Karpas-422 (cell line): Measurements from ENCODE around the gene POLQ. TPM values are rescaled to one million over a fixed set of nuclear protein-coding genes. Genes with fewer than 3 reads are reported as not detected.

ENCODE experiments used
- DNase-seq: peaks from one replicate; pipeline ENCODE4 v3.0.0-alpha.2; 2015
- H2AFZ ChIP-seq: fragments of 200-600 bp; sonication (generic); 2 replicates; pipeline ENCODE4 v1.6.1; 2014; ENCODE audit warnings: antibody characterized with exemption, low read length, mixed read lengths
- H3K27ac ChIP-seq: fragments of 200-600 bp; sonication (generic); 2 replicates; pipeline ENCODE4 v1.5.1; 2014; ENCODE audit warnings: mild to moderate bottlenecking, low read length, moderate library complexity
- H3K27me3 ChIP-seq: fragments of 200-600 bp; sonication (generic); 2 replicates; pipeline ENCODE4 v1.6.1; 2014; ENCODE audit warnings: low read length, mixed read lengths
- H3K36me3 ChIP-seq: fragments of 200-600 bp; sonication (generic); 2 replicates; pipeline ENCODE4 v1.6.1; 2014; ENCODE audit warnings: low read length, mixed read lengths; ENCODE audit not compliant: insufficient read depth
- H3K4me1 ChIP-seq: fragments of 200-600 bp; sonication (generic); 2 replicates; pipeline ENCODE4 v1.6.1; 2014; ENCODE audit warnings: mild to moderate bottlenecking, low read length, mixed read lengths
- H3K4me2 ChIP-seq: fragments of 200-600 bp; sonication (generic); 2 replicates; pipeline ENCODE4 v1.6.1; 2014; ENCODE audit warnings: low read length, low read depth, mild to moderate bottlenecking; ENCODE audit not compliant: poor library complexity, severe bottlenecking
- H3K4me3 ChIP-seq: fragments of 200-600 bp; sonication (generic); 2 replicates; pipeline ENCODE4 v1.5.1; 2014; ENCODE audit warnings: mild to moderate bottlenecking, antibody characterized with exemption, low read length, mixed read lengths
- H3K79me2 ChIP-seq: fragments of 200-600 bp; sonication (generic); 2 replicates; pipeline ENCODE4 v1.6.1; 2014; ENCODE audit warnings: mild to moderate bottlenecking, low read length, mixed read lengths
- H3K9ac ChIP-seq: fragments of 200-600 bp; sonication (generic); 2 replicates; pipeline ENCODE4 v1.6.0; 2014; ENCODE audit warnings: low read length
- H3K9me2 ChIP-seq: fragments of 200-600 bp; sonication (generic), shearing (Covaris generic); replicated peaks from 2 replicates; pipeline ENCODE4 v1.6.0; 2014; ENCODE audit warnings: mild to moderate bottlenecking, low read length, moderate library complexity; ENCODE audit not compliant: insufficient read depth
- H3K9me3 ChIP-seq: fragments of 300-700, 200-600 bp; sonication (generic); 2 replicates; pipeline ENCODE4 v1.6.1; 2014; ENCODE audit warnings: low read length, mixed read lengths
- H4K20me1 ChIP-seq: fragments of 200-600 bp; sonication (generic); 2 replicates; pipeline ENCODE4 v1.6.1; 2014; ENCODE audit warnings: mild to moderate bottlenecking, antibody characterized with exemption, low read length, low read depth; ENCODE audit not compliant: insufficient read depth
- total RNA-seq: library from RNA; depleted of rRNA; stranded (reverse); fragments of >200 nt; shearing (Covaris generic); gene quantifications from 2 replicates; pipeline ENCODE4 v1.2.3, GENCODE V29; 2014; ENCODE audit warnings: low replicate concordance

The POLQ gene
- total RNA-seq, 1 experiment from 2014 or later: 9.5 TPM

DNA sequence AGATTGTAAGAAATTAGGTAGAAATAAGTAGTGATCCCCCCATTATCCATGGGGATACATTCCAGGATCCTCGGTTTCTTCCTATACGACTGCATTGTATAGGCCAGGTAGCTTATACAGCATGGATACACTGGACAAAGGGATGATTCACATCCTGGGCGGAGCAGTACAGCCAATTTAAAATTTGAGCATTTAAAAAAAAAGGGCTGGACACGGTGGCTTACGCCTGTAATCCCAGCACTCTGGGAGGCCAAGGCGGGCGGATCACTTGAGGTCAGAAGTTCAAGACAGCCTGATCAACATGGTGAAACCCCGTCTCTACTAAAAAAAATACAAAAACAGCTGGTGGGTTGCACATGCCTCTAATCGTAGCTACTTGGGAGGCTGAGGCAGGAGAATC lies 21.0 kb upstream of the POLQ start:
- Histone ChIP-seq H3K27ac (no peak overlapping the region), H4K20me1 (no peaks in the 10 kb centered on the region), H3K4me3 (no peak overlapping the region), H3K9ac (no peak overlapping the region), H3K9me2 (no peaks in the 10 kb centered on the region), H3K9me3 (no peaks in the 10 kb centered on the region), H3K79me2 (no peaks in the 10 kb centered on the region), H2AFZ (no peak overlapping the region), H3K4me1 (no peaks in the 10 kb centered on the region), H3K36me3 (no peaks in the 10 kb centered on the region), H3K27me3 (no peaks in the 10 kb centered on the region), H3K4me2 (no peak overlapping the region)
- no peak for DNase-seq

DNA sequence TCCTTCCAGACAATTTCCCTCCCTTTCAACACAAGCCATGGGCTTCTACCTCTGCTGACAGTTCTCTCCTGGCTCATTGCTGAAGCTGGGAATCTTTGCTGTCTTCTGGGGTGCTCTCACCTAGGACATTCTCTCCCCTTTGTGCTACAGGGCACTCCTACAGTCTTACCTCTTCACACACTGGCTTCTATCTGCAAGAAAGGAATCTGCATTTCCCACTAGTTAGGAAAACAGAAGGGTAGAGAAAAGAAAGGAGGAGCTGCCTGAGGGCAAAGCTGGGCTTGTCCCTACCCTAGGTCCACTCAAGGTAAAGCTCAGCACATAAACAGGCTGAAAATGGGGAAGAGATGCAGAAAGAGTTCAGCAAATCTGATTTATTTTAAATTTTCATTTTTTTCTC lies 16.4 kb upstream of the POLQ start:
- Histone ChIP-seq H3K4me1 (no peaks in the 10 kb centered on the region), H3K27me3 (no peaks in the 10 kb centered on the region), H4K20me1 (no peaks in the 10 kb centered on the region), H3K9me3 (no peaks in the 10 kb centered on the region), H3K9me2 (no peaks in the 10 kb centered on the region), H3K27ac (no peak overlapping the region), H3K4me3 (no peak overlapping the region), H2AFZ (no peak overlapping the region), H3K4me2 (no peak overlapping the region), H3K9ac (no peak overlapping the region), H3K36me3 (no peaks in the 10 kb centered on the region), H3K79me2 (no peaks in the 10 kb centered on the region)
- DNase-seq: no peak

DNA sequence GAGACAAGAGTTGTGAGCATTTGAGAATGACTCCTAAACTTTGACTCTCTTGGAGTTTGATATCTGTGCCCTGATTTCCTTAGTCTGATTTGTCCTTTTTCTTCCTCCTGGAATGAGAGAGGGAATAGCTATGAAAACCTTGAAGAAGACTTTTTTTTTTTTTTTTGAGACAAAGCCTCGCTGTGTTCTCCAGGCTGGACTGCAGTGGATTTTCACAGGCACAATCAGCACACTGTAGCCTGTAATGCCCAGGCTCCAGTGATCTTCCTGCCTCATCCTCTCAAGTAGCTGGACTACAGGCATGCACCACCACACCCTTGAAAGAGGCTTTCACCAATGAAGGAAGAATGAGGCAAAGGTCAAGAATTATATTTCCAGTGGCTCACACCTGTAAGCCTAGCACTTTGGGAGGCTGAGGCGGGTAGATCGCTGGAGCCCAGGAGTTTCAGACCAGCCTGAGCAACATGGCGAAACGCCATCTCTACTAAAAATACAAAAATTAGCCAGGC lies 11.7 kb upstream of the POLQ start:
- no peaks in the 10 kb centered on the region for H3K9me2 ChIP-seq
- no peak overlapping the region for H3K27ac ChIP-seq
- no peaks in the 10 kb centered on the region for H3K79me2 ChIP-seq
- H3K27me3 ChIP-seq: no peaks in the 10 kb centered on the region
- H3K4me2 ChIP-seq: no peak overlapping the region
- no peak for DNase-seq
- H3K4me3 ChIP-seq: no peak overlapping the region
- H3K9me3 ChIP-seq: no peaks in the 10 kb centered on the region
- no peaks in the 10 kb centered on the region for H4K20me1 ChIP-seq
- no peaks in the 10 kb centered on the region for H3K36me3 ChIP-seq
- H3K9ac ChIP-seq: no peak overlapping the region
- H3K4me1 ChIP-seq: no peaks in the 10 kb centered on the region
- H2AFZ ChIP-seq: no peak overlapping the region

DNA sequence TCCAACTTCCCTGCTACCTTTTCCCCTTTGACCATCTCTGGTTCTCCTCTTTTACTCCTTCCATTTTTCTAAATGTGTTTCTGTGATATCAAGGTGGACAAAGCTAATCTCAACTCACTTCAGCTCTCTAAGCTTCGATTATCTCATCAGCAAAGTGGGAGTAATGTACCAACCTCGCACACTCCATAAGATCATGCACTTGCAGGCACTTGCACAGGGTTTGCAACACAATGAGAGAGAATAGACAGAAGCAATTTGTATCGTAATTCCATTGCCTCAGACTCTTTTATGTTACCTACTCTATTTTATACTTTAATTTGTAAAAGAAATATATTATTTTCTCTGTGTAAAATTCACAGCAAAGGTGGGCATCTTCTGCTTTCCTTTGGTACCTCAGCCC lies 7.0 kb upstream of the POLQ start:
- Histone ChIP-seq H3K4me3 (no peak overlapping the region), H4K20me1 (no peaks in the 10 kb centered on the region), H3K79me2 (no peaks in the 10 kb centered on the region), H3K4me1 (0 out of 2 replicates have a peak, but pooled peaks cover 2% of the 10 kb centered on the region), H3K9me2 (no peaks in the 10 kb centered on the region), H3K36me3 (no peaks in the 10 kb centered on the region), H3K9me3 (no peaks in the 10 kb centered on the region), H2AFZ (peak overlapping the region; percentile 57; the same call in 1 of the 2 replicates), H3K4me2 (no peak overlapping the region), H3K27me3 (no peaks in the 10 kb centered on the region), H3K27ac (no peak overlapping the region), H3K9ac (no peak overlapping the region)
- DNase-seq: no peak

DNA sequence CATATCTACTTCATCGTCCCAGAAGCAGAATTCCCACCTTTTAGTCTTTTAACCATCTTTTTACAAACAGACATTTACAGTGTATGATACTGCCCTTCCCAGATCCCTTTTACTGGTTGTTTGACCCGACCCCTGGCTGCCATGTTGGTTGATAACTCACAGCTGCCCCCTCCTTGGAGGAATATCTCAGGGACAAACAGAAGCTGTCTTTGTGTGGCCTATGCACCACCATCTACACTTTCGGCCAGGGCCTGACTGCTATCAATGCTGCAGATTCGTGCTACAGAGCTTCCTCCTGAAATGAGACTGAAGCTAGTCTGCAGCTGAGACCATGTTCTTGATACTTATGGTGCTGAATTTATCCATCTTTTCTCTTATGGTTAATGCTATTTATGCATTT lies 6.6 kb upstream of the POLQ start:
- Histone ChIP-seq H3K4me3 (no peak overlapping the region), H3K4me2 (no peak overlapping the region), H3K36me3 (no peaks in the 10 kb centered on the region), H3K79me2 (no peaks in the 10 kb centered on the region), H3K9me2 (no peaks in the 10 kb centered on the region), H3K9ac (no peak overlapping the region), H3K9me3 (no peaks in the 10 kb centered on the region), H3K27ac (no peak overlapping the region), H3K27me3 (no peaks in the 10 kb centered on the region), H2AFZ (peak overlapping the region; percentile 57; the same call in 1 of the 2 replicates), H4K20me1 (no peaks in the 10 kb centered on the region), H3K4me1 (0 out of 2 replicates have a peak, but pooled peaks cover 2% of the 10 kb centered on the region)
- no peak for DNase-seq

DNA sequence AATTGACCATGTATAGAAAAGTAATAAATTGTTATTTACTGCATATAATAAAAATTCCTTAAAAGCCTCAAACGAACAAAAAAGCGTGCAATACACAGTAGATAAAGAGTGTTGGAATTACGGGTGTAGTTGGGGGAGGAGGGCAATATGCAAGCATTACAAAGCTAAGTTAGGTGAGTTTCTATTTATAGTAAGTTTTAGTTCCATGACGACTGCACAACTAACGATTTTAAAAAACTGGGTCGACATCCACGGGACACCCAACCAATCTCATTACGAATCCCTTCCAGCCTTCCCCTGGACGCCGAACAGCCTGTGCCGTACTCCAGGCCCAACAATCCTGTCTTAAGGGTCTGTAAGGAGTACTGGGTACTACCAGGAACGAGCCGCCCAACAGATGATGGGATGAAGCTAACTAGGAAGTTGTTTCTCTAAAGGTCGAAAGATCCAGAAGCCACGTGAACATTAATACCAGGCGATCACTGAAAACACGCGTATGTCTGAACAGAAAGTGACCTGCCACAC lies 677 bp downstream of the POLQ start:
- H3K9ac ChIP-seq: peak overlapping the region; percentile 79
- H3K79me2 ChIP-seq: peaks cover 48% of the 10 kb centered on the region
- no peaks in the 10 kb centered on the region for H3K9me2 ChIP-seq
- H2AFZ ChIP-seq: no peak overlapping the region
- H3K27ac ChIP-seq: peak overlapping the region; percentile 2; the same call in 1 of the 2 replicates
- DNase-seq: peak; percentile 64
- H3K9me3 ChIP-seq: no peaks in the 10 kb centered on the region
- H3K4me3 ChIP-seq: peak overlapping the region; percentile 75
- no peaks in the 10 kb centered on the region for H3K27me3 ChIP-seq
- peaks cover 16% of the 10 kb centered on the region for H3K4me1 ChIP-seq
- peak overlapping the region; percentile 95 for H3K4me2 ChIP-seq
- H4K20me1 ChIP-seq: no peaks in the 10 kb centered on the region
- H3K36me3 ChIP-seq: peaks cover 14% of the 10 kb centered on the region; the same call in 1 of the 2 replicates

DNA sequence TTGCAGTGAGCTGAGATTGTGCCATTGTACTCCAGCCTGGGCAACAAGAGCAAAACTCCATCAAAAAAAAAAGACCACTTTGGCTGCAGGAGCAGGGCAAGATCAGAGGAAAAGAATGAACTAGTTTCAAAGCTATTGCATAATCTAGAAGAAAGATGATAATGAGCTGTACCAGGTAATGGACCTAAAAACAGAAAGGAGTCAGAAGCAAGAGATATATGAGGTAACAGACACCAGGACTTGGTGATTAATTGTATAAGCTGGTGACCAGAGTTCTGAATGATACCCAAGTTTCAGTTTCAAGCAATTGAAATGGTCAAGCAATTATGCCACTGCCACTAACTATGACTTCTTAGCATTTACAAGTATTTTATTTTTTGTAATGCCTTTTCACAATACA lies 2.9 kb downstream of the POLQ start:
- peaks cover 16% of the 10 kb centered on the region for H3K4me1 ChIP-seq
- no peak overlapping the region for H3K4me3 ChIP-seq
- DNase-seq: no peak
- no peaks in the 10 kb centered on the region for H3K9me2 ChIP-seq
- no peak overlapping the region for H3K4me2 ChIP-seq
- H4K20me1 ChIP-seq: no peaks in the 10 kb centered on the region
- H3K79me2 ChIP-seq: peaks cover 67% of the 10 kb centered on the region
- H3K36me3 ChIP-seq: peaks cover 35% of the 10 kb centered on the region
- H3K9me3 ChIP-seq: no peaks in the 10 kb centered on the region
- no peak overlapping the region for H2AFZ ChIP-seq
- no peaks in the 10 kb centered on the region for H3K27me3 ChIP-seq
- no peak overlapping the region for H3K27ac ChIP-seq
- no peak overlapping the region for H3K9ac ChIP-seq

DNA sequence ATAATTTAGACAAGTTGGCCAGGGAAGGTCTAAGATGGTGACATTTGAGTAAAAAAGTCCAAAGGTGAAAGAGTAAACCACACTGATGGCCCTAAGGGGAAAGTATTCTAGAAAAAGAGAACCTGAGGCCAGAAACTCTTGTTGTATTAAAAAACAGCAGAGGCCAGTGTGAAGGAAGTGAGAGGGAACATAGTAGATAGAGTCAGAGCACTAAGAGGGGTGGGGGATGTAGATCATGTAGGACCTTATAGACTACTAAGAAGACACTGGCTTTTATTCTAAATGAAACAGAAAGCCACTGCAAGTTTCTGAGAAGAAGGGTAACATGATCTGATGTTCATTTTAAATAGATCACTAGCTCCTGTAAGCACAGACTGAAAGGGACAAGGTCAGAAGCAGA lies 14.5 kb downstream of the POLQ start:
- Histone ChIP-seq H3K9ac (no peak overlapping the region), H3K27ac (no peak overlapping the region), H3K36me3 (peaks cover 55% of the 10 kb centered on the region), H3K27me3 (no peaks in the 10 kb centered on the region), H3K4me3 (no peak overlapping the region), H3K79me2 (peaks cover 31% of the 10 kb centered on the region), H2AFZ (no peak overlapping the region), H3K9me2 (no peaks in the 10 kb centered on the region), H3K4me2 (no peak overlapping the region), H4K20me1 (no peaks in the 10 kb centered on the region), H3K9me3 (no peaks in the 10 kb centered on the region), H3K4me1 (no peaks in the 10 kb centered on the region)
- no peak for DNase-seq
